Hindlimb muscle (tissue), 1 donor: Measurements from ENCODE around the gene GPAT3. TPM values are rescaled to one million over a fixed set of nuclear protein-coding genes. Genes with fewer than 3 reads are reported as not detected.
A peak's percentile ranks its signal among the peaks of the same experiment; 100 is the strongest.
"Not testable (repeated sequence)": the region's sequence is repeated elsewhere in the genome, so short reads cannot be mapped to it uniquely, and the experiment has no call there.

Experiments used
- DNase-seq: peaks from one replicate; pipeline ENCODE4 v3.0.0-alpha.2; 2013
- polyA plus RNA-seq: library from polyadenylated mRNA; unstranded; fragments of 120-200 nt; gene quantifications from one replicate; pipeline ENCODE4 v1.2.1, GENCODE V29; 2013; ENCODE audit not compliant: insufficient read length

The GPAT3 gene
- 18.5 TPM for polyA plus RNA-seq

DNA sequence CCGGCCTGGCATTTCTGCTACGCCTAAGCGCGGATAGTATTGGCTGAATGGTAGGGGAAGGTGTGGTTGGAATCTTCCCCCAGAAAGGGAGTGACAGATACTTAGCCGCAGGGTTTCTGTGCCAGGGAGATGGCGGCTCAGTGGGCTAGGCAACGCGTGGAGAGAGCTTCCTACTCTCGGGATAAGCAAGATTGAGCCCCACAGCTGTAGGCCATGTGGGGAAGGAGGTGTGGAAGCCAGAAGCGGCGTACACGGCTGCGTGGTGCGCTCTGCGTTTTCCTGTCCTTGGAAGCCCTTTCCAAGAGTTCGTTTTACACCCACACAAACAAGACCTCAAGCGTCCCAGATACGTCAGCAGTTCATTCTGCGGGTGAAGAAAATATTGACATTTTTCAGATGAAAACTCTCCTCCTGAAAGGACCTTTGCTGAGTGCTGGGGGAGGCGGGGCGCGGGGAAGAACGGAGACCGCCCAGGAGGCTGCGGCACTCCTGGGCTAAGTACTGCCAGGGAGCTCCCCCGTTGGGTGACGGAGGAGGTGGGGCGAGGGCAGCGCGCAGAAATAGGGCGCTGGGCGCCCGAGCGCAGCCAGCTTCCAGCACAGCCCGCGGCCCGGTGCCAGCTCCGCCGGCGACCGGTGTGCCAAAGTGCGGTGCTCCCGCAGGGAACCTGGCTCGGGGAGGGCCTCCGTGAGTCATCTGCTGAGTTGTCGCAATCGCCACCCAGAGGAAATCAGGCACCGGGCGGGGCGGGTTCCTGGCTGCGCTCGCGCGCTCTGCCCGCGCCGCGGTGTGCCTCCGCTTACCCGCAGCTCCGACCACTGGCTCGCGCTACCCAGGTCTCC lies at the start of gene GPAT3:
Gene GPAT3 (plus strand): TSS at position 589 of the 842 bp plus-strand sequence. CDS start 515 bp downstream, outside the sequence.
- peak; percentile 28 for DNase-seq

DNA sequence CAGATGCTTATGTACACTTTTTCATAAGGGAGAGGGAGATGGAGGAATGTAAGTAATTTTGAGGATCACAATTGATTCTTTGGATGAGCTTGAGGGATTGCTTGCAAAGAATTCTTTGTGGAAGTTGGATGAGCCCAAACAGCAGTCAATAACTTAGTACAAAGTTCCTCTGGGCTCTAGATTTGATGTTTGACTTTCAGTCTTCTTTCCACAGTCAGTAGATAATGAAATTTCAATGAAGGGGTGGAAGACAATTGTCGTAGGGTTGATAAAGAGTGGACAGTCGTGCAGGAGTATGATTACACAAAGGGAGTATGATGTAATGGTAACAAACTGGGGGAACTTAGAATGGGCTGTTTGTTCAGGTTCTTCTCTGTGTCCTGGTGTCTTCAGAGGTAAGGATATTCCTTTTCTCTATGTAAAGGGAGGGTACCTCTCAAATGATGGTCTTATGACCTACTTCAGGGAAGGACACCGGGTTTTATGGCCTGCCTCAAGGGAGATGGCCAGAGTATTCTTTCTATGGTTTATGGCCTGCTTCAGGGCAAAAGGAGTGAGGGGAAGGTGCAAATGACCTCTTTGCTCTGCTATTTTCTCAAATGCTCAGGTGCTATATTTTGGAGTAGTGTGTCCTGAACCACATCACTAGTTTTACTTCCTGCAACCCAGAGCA lies 49.3 kb upstream of the GPAT3 start:
- no peak for DNase-seq

DNA sequence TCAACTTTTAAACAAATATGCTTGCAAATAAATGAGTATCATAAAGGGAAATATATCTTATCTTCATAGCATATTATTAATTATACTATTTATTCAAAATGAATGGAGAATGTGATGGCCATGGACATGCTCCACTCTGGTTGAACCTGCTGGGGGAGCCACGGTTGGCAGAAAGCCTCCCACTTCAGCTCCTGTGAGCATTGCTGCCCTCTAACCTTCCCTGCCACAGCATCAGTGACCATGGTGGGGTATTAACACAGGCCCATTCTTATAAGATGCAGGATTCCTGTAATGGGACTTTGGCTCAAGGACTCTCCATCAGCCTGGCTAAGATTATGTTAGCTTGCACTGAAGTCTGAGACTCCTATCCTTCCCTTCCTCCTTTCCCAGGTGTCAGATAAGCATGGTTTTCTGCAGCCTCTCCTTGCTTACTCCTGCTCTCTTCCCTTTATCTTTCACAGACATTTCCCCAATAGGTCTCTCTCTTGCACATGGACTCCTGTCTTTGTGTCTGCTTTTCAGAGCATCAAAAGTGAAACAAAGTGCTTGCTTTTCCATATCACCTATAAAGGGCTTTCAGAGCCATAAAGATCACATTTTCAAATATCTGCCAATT lies 46.1 kb upstream of the GPAT3 start:
- DNase-seq, result no peak

DNA sequence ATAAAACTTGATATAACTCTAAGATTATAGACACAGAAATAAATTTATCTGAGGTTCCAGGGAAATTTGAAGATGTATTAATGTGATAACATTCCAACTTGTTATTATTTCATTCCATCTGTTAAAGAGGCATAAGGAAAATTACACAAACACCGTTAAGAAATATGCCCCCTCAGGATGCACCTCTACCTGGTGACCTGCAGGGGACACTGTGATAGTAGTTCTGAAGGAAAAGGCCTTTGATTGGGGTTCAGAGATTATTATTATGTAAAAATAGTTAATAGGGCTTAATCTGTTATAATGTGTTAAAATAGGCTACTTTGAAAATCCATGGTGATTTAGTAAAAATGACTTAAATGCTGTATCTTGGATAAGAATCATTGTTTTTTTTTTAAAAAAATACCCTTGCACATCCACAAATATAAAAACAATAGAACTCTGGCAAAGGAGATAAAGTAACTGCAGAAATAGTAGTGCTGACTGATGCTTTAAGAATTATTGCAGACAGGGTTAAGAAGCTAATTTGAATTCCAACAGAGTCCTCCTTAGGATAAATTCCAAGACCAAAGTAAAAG lies 44.9 kb upstream of the GPAT3 start:
- DNase-seq, result no peak

DNA sequence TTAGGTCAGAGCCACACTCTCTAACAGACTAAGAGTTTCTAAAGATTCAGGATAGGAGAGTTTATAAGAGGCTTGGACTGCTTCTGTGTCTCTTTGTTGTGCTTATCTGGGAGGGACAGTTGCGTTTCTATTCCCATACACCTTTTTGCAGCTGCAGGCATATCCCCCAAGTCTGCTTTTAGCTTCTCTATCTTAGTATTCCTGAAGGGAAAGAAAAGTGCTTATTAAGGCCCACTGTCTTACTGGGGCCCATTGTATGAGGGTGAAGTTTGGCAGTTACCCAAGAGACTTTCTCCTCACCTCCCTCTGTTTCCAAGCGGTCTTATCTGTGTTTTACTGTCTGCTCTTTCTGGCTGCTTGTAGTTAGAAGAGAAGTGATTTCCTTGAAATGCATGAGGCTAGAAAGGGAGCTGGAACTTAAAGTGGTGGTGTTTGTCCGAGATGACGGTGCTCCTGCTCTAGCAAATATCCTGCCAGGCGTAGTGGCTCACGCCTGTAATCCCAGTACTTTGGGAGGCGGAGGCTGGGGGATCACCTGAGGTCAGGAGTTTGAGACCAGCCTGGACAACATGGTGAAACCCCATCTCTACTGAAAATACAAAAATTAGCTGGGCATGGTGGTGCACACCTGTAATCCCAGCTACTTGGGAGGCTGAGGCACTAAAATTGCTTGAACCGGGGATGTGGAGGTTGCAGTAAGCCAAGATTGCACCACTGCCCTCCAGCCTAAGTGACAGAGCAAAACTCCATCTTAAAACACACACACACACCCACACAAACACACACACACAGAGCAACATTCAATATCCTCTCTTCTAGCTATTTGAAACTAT lies 39.6 kb upstream of the GPAT3 start:
- not testable (repeated sequence) for DNase-seq

DNA sequence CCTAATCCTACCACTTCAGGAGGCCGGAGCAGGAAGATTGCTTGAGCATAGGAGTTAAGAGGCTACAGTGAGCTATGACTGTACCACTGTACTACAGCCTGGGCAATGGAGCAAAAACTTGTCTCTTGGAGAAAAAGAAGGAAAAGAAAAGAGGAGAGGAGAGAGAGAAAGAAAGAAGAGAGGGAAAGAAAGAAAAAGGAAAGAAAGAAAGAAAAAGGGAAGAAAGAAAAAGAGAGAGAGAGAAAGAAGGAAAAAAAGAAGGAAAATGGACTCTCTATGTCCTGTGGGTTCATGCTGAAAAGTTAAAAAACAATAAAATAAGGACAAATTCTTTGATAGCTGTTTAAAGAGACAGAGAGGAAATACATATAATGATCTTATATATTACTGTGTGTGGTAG lies 37.7 kb upstream of the GPAT3 start:
- no peak for DNase-seq

DNA sequence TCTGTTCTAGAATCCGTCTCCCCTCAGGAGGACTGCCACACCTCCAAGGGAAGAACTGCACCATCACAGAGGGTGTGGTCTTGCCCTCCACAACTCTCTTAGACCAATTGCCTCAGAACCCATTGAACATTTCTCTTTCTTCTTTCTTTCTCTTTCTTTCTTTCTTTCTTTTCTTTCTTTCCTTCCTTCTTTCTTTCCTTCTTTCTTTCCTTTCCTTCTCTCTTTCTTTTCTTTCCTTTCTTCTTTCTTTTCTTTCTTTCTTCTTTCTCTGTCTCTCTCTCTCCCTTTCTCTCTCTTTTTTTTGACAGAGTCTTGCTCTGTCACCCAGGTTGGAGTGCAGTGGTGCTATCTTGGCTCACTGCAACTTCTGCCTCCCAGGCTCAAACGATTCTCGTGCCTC lies 34.2 kb upstream of the GPAT3 start:
- not testable (repeated sequence) for DNase-seq

DNA sequence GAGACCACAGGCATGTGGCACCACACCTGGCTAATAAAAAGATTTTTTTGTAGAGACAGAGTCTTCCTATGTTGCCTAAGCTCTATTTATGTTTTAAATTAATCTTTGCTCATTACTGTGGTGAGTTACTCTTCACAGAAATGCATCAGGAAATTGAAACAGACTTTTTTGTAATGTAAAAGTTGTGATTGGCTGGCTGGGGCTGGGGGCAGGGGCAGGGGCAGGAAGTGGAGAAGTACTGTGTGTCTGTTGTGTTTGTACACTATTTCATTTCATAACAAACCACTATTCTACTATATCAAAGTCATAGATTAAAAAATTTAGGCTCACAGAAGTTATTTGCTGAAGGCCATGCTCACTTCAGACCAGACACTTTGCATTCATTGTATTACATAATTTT lies 31.9 kb upstream of the GPAT3 start:
- no peak for DNase-seq

DNA sequence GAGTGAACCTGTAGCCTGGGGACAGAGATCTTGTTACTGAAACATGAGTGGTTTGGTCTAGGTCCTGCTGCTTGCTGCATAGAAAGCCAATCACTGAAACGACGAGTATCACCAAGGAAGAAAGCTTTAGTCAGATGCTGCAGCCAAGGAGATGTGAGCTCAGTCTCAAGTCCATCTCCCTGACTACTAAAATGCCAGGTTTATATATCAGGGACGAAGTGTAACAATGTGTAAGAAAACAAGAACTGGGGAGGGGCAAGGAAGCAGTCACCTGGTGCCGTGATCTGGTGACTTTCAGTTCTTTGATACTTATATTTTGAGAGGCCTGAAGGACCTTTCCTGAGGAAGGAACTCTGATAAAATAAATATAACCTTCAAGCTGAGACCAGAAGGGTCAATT lies 31.4 kb upstream of the GPAT3 start:
- no peak for DNase-seq

DNA sequence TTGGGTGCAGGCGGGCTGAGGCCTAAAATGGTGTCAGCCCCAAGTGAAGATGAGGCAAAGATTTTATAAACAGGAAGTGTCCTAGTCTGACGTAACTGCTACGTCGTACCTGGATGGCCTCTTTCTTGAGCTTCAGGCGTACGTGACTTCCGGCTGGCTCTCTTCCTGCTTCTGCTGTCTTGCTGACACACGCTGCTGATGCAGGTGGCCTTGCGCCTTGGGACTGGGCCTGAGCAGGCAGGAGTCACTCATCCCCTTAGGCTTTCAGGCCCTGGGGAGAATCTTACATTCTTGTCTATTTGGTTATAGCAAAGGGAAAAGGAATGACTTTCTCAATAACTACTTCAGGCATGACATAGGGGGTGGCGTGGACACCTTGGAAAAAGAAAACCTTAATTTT lies 30.9 kb upstream of the GPAT3 start:
- DNase-seq, result no peak

DNA sequence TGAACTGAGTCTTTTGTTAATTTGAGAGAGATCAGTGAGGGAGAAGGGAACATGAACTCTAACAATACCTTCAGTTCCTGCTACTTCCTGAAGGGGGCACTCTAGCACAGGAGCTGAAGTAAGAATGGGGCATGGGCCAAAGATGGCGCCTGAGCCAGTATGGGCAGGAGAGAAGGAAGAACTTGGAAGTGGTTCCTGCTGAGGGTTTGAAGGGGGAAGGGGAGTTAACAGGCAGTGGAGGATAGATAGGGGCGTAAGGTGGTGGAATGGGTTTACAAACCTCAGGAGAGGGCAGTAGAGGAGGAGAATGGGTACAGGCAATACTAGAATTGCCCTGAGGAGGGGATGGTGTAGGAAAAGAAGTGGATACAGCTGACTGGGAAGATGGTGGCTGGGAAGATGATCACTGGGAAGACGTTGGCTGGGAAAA lies 26.7 kb upstream of the GPAT3 start:
- DNase-seq, result not testable (repeated sequence)

DNA sequence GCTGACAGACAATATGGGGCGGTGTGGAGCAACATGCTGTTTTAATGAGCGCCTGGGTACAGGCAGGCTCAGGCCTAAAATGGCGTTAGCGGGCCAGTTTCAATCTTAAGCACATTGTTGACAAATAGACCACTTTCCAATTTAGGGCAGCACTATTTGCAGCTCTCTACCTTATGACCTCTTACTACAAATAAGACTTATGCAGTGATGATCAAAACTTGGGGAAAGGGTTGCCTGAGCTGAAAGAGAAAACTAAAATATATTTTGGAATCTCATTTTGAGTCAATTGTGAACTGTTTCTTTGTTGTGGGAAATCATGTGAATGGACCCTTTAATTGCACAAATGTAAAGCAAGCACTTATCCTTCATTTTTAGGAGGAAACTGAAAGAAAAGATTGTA lies 25.5 kb upstream of the GPAT3 start:
- no peak for DNase-seq

DNA sequence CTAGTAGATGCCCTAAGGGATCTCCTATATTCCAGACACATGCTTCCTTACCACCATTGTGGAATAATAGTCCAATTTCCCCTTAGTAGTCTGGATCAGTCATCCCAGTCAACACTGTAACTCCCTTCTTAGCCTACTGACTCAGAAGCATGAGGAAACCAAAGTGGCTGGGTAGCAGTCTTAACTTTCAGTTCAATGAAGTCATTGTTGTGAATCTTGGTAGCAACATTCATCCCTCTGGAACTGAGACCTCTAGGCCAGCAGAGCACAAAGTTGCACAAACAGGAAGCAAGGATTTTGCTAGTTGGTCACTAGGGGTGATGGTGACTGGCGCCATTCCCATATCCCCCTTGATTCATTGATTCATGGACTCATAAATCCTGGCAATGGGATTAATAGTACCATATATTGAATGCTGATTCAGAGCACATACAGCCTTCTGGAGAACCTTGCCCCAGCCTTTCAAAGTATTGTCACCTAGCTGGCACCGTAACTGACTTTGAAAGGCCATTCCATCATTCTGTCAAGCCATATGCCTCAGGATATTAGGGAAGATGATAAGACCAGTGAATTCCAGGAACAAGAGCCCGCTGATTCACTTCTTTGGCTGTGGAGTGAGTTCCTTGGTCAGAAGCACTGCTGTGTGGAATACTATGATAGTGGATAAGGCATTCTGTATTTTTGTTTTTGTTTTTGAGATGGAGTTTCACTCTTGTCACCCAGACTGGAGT lies 19.7 kb upstream of the GPAT3 start:
- no peak for DNase-seq

DNA sequence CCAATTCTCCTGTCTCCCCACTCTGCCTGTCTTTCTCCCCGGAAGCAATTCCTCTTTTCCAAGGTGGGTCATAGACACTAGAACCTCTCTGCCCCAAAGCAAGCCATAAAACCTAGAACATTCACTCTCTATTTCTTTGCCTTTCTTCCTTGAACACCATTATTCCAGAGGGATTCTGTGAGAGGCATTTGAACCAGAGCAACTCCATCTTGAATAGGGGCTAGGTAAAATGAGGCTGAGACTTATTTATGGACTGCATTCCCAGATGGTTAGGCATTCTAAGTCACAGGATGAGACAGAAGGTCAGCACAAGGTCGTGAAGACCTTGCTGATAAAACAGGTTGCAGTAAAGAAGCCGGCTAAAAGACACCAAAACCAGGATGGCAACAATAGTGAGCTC lies 13.7 kb upstream of the GPAT3 start:
- DNase-seq, result no peak

DNA sequence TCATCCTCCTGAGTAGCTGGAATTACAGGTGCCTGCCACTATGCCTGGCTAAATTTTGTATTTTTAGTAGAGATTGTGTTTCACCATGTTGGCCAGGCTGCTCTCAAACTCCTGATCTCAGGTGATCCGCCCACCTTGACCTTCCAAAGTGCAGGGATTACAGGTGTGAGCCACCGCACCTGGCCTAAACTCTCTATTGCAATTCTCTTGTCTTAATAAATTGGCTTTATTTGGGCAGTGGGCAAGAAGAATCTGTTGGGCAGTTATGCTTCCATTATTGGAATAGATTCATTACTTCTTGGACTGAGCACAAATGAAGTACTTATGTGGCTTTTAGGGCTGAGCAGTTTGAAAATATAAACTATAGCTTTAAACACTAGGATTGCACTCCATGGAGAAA lies 8.2 kb upstream of the GPAT3 start:
- no peak for DNase-seq

DNA sequence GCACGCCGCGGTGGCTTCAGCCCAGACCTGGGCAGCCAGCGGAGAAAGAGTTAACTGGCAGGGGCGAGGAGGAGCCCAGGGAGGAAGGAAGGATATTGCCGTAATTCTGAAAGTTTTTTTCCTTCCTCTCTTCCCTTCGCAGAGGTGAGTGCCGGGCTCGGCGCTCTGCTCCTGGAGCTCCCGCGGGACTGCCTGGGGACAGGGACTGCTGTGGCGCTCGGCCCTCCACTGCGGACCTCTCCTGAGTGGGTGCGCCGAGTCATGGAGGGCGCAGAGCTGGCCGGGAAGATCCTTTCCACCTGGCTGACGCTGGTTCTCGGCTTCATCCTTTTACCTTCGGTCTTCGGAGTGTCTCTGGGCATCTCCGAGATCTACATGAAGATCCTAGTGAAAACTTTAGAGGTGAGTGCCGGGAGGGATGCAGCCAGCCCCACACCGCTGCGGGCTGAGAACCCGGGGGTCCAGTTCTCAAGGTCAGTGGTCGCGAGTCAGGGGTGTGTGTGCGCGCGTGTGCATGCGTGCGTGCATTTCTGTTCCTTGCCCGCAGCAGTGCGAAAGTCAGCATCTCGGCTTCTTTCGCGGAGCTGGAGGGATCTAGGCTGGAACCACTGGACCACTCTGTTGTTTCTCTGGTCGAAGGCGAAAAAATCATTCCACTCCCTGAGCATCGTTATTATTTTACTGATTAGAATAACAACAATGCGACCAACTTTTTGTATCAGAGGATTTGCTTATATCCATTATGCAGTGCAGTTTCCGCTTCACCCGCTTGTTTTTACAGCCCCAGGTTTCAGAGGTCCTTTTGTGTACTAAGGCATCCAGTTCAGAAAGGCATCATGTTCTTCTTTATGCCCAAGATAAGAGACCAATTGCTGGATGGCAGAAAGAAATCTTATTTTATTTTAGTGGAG lies 709 bp downstream of the GPAT3 start:
- DNase-seq, result no peak

DNA sequence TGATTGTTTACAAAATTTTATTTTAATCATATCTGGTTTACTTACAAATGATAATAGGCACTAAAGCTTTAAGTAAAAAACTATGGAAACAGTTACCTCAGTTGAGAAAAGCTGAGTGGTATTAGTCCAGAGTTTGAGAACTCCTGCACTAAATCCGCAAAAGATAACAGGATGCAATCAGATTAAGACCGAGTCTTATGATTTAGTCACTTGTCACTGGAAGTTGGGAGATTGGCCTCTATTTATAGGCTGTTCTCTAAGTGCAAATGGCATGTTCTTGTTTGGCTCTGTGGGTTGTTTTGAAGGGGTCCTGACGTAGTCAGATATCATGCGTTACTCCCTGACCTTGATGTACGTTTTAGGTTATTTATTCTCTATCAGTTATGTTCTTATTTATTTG lies 6.3 kb downstream of the GPAT3 start:
- no peak for DNase-seq

DNA sequence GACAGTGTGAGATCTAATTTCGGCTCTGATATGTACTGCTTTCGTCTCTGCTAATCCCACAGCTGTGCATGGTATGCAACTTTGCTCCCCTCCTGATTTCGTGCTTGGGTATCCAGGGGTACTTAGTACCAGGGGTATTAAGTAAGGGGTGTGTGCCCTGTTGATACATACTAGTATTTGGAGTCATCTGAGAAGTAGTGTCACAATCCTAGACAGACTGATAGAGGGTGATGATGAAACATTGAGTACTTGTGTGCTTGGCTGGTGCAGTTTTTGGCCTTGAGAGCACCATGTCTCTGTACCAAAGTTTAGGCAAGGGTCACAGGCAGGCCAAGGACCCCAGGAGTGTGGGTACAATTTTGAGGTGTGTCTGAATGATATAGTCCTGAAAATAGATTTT lies 10.9 kb downstream of the GPAT3 start:
- no peak for DNase-seq

DNA sequence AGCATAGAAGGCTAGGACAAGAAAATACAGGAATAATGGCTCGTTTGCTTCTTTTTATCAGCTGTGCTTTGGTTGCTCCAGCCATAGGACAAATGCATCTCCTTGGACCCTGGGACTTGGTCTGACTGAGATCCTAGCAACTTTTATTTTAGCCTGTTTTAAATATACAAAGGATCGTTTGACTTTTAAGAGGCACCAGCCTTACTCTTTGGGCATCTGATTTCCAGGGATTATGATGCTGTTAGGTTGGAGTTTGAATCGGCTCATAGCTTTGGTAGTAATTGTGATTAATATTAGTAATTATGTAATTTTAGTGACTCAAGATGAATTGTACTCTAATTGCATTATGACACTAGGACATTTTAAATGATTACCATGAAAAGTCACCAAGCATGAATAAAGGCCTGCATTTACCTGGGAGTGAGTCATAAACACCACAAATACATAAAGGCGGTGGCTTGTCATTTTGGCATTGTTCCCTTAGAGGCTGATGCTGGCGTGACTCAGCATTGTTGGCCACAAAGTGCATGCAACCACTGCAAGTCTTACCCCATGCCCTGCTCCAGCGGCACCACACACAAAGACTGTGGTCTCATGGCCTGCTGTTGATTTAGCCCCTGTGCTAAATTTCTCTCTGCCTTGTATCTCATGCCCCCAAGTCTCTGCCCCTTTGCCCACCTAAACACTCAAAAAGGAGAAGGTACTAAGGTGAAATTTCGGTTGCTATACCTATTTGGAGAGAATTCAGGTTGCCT lies 12.4 kb downstream of the GPAT3 start:
- no peak for DNase-seq

DNA sequence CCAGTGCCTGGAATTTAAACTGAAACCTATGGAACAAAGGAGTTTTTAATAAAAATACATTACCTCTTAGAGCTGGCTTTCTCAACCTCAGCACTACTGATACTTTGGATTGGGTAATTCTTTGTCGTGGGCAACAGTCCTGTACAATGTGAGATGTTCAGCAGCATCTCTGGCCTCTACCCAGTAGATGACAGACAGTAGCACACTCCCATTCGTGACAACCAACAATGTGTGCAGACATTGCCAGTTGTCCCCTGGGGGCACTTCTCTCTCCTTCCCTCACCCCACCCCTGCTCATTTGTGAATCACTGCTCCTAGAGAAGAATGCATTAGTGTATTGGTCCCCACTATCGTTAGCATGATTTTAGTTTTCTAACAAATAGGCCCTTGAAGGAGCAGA lies 16.2 kb downstream of the GPAT3 start:
- DNase-seq, result no peak
